Neural progenitor cell (in vitro differentiated cells): Measurements from ENCODE around the gene ARHGAP30. TPM values are rescaled to one million over a fixed set of nuclear protein-coding genes. Genes with fewer than 3 reads are reported as not detected.
"Not testable (repeated sequence)": the region's sequence is repeated elsewhere in the genome, so short reads cannot be mapped to it uniquely, and the experiment has no call there.

Experiments
- DNase-seq: peaks from one replicate; pipeline ENCODE4 v3.0.0-alpha.2; 2016; ENCODE audit warnings: low spot score
- H2AFZ ChIP-seq: fragments of 200-600 bp; sonication (generic); replicated peaks from 2 replicates; pipeline ENCODE4 v1.6.1; 2016; ENCODE audit warnings: antibody characterized with exemption
- H3F3A ChIP-seq: fragments of 200-600 bp; sonication (generic); 2 replicates; pipeline ENCODE4 v1.6.1; 2016; ENCODE audit warnings: antibody characterized with exemption, low read depth
- H3K27ac ChIP-seq: fragments of 200-600 bp; sonication (generic); 2 replicates; pipeline ENCODE4 v1.5.1; 2016; ENCODE audit warnings: mild to moderate bottlenecking
- H3K27me3 ChIP-seq: fragments of 200-600 bp; sonication (generic); 2 replicates; pipeline ENCODE4 v1.6.1; 2016; ENCODE audit warnings: mild to moderate bottlenecking, moderate library complexity
- H3K36me3 ChIP-seq: fragments of 200-600 bp; sonication (generic); 2 replicates; pipeline ENCODE4 v1.5.1; 2016
- H3K4me1 ChIP-seq: fragments of 200-600 bp; sonication (generic); 2 replicates; pipeline ENCODE4 v1.6.1; 2016; ENCODE audit warnings: mixed run types
- H3K4me2 ChIP-seq: fragments of 200-600 bp; sonication (generic); 2 replicates; pipeline ENCODE4 v1.6.1; 2016
- H3K4me3 ChIP-seq: fragments of 200-600 bp; sonication (generic); 2 replicates; pipeline ENCODE4 v1.5.1; 2016
- H3K79me2 ChIP-seq: fragments of 200-600 bp; sonication (generic); 2 replicates; pipeline ENCODE4 v1.6.1; 2016; ENCODE audit warnings: low read depth
- H3K9ac ChIP-seq: fragments of 200-600 bp; sonication (generic); 2 replicates; pipeline ENCODE4 v1.6.1; 2016
- H3K9me3 ChIP-seq: fragments of 200-600 bp; sonication (generic); 2 replicates; pipeline ENCODE4 v1.5.1; 2016; ENCODE audit warnings: low read depth
- H4K20me1 ChIP-seq: fragments of 200-600 bp; sonication (generic); 2 replicates; pipeline ENCODE4 v1.6.1; 2016; ENCODE audit warnings: low read depth
- H3K27ac Mint-ChIP-seq: 3 replicates; pipeline ENCODE4 v1.8.0; 2021; ENCODE audit warnings: mixed read lengths
- H3K27me3 Mint-ChIP-seq: 2 replicates; pipeline ENCODE4 v1.8.0; 2022; ENCODE audit warnings: low read depth, mild to moderate bottlenecking, inconsistent platforms, moderate library complexity, mixed read lengths; ENCODE audit not compliant: insufficient read depth
- H3K36me3 Mint-ChIP-seq: 3 replicates; pipeline ENCODE4 v1.8.0; 2021; ENCODE audit warnings: mixed read lengths
- H3K4me1 Mint-ChIP-seq: 3 replicates; pipeline ENCODE4 v1.8.0; 2021; ENCODE audit warnings: mixed read lengths
- H3K4me3 Mint-ChIP-seq: 3 replicates; pipeline ENCODE4 v1.8.0; 2021; ENCODE audit warnings: mild to moderate bottlenecking, moderate library complexity, mixed read lengths
- H3K9me3 Mint-ChIP-seq: 3 replicates; pipeline ENCODE4 v1.8.0; 2020; ENCODE audit warnings: mixed read lengths
- CTCF ChIP-seq: fragments of 200-600 bp; sonication (generic); IDR thresholded peaks from 2 replicates; pipeline ENCODE4 v1.5.1; 2017; ENCODE audit warnings: antibody characterized with exemption, mild to moderate bottlenecking
- EZH2 ChIP-seq: fragments of 200-600 bp; sonication (generic); IDR thresholded peaks from 2 replicates; pipeline ENCODE4 v1.6.1; 2017; ENCODE audit warnings: antibody characterized with exemption, mild to moderate bottlenecking, moderate library complexity
- EZH2phosphoT487 ChIP-seq: fragments of 200-600 bp; sonication (generic); IDR thresholded peaks from 2 replicates; pipeline ENCODE4 v1.6.1; 2017; ENCODE audit warnings: antibody characterized with exemption
- total RNA-seq: library from RNA; depleted of rRNA; stranded (reverse); fragments of >200 nt; gene quantifications from 2 replicates; pipeline ENCODE4 v1.2.3, GENCODE V29; 2015; ENCODE audit warnings: low replicate concordance

Gene ARHGAP30
- total RNA-seq, 1 donor from 2014 or later, result not detected

- Histone ChIP-seq H3K36me3 (no peaks in the 10 kb centered on the region), H3K4me1 (no peaks in the 10 kb centered on the region), H3K4me3 (no peak overlapping the region), H3K27me3 (no peaks in the 10 kb centered on the region), H3K4me2 (no peak overlapping the region), H3K27ac (no peak overlapping the region), H2AFZ (no peak overlapping the region), H3K79me2 (no peaks in the 10 kb centered on the region), H3F3A (no peaks in the 10 kb centered on the region), H4K20me1 (no peaks in the 10 kb centered on the region), H3K9me3 (no peaks in the 10 kb centered on the region), H3K9ac (no peak overlapping the region)
- peaks cover 7% of the 10 kb centered on the region for H3K9me3 Mint-ChIP-seq
- TF ChIP-seq EZH2phosphoT487, result no peak
- TF ChIP-seq EZH2, result no peak
- no peak for TF ChIP-seq CTCF
- no peaks in the 10 kb centered on the region for H3K4me1 Mint-ChIP-seq
- no peak overlapping the region for H3K4me3 Mint-ChIP-seq
- H3K27me3 Mint-ChIP-seq, result peaks cover 2% of the 10 kb centered on the region
- no peaks in the 10 kb centered on the region for H3K36me3 Mint-ChIP-seq
- H3K27ac Mint-ChIP-seq, result no peak overlapping the region
- no peak for DNase-seq
These were observed 37.8 kb downstream of the ARHGAP30 start for GRCh38 chr1:161031874-161032273.

GRCh38 chr1:161029466-161029865, 40.2 kb downstream of the ARHGAP30 start:
- H3K27me3 Mint-ChIP-seq, H3K9me3 Mint-ChIP-seq, H3K4me2 ChIP-seq, H3K4me3 ChIP-seq, H3K79me2 ChIP-seq, H3K4me1 ChIP-seq, H3K36me3 ChIP-seq, H3K27ac Mint-ChIP-seq, H3K36me3 Mint-ChIP-seq, H3K4me3 Mint-ChIP-seq, H3K4me1 Mint-ChIP-seq, H4K20me1 ChIP-seq, H2AFZ ChIP-seq, H3K27ac ChIP-seq, DNase-seq, H3K9ac ChIP-seq, H3F3A ChIP-seq, H3K27me3 ChIP-seq, H3K9me3 ChIP-seq: not testable (repeated sequence)

GRCh38 chr1:161026954-161027353, 42.7 kb downstream of the ARHGAP30 start:
- H3K4me3 Mint-ChIP-seq, H3K79me2 ChIP-seq, H3F3A ChIP-seq, H3K27me3 Mint-ChIP-seq, H3K36me3 ChIP-seq, H3K9ac ChIP-seq, H3K4me1 ChIP-seq, H3K27ac Mint-ChIP-seq, H3K9me3 Mint-ChIP-seq, H3K27me3 ChIP-seq, H3K4me2 ChIP-seq, H3K4me3 ChIP-seq, DNase-seq, H3K27ac ChIP-seq, H3K36me3 Mint-ChIP-seq, H3K4me1 Mint-ChIP-seq, H3K9me3 ChIP-seq, H2AFZ ChIP-seq, H4K20me1 ChIP-seq: not testable (repeated sequence)

GRCh38 chr1:161022432-161022831, 47.3 kb downstream of the ARHGAP30 start:
- not testable (repeated sequence) for H3K4me2 ChIP-seq, H3K27me3 ChIP-seq, H3K27ac ChIP-seq, H3K9me3 Mint-ChIP-seq, H3K36me3 ChIP-seq, H3K9me3 ChIP-seq, H3K36me3 Mint-ChIP-seq, H3K27ac Mint-ChIP-seq, H3K9ac ChIP-seq, H2AFZ ChIP-seq, DNase-seq, H3K4me3 ChIP-seq
- Mint-ChIP-seq H3K4me3 (peak overlapping the region; percentile 73), H3K4me1 (peaks cover 21% of the 10 kb centered on the region), H3K27me3 (peaks cover 37% of the 10 kb centered on the region)
- Histone ChIP-seq H3F3A (peaks cover 24% of the 10 kb centered on the region), H3K4me1 (peaks cover 22% of the 10 kb centered on the region), H4K20me1 (peaks cover 17% of the 10 kb centered on the region), H3K79me2 (peaks cover 32% of the 10 kb centered on the region)

GRCh38 chr1:161021970-161022353, 47.7 kb downstream of the ARHGAP30 start:
- no peak overlapping the region for H3K27ac ChIP-seq
- H3K36me3 Mint-ChIP-seq, result no peaks in the 10 kb centered on the region
- H3K9me3 ChIP-seq, result no peaks in the 10 kb centered on the region
- no peaks in the 10 kb centered on the region for H3K36me3 ChIP-seq
- peaks cover 22% of the 10 kb centered on the region for H4K20me1 ChIP-seq
- H3K9ac ChIP-seq, result no peak overlapping the region
- H3K4me3 Mint-ChIP-seq, result peak overlapping the region; percentile 90
- peaks cover 1% of the 10 kb centered on the region for H3K9me3 Mint-ChIP-seq
- H2AFZ ChIP-seq, result no peak overlapping the region
- no peak overlapping the region for H3K4me3 ChIP-seq
- peaks cover 24% of the 10 kb centered on the region for H3F3A ChIP-seq
- DNase-seq, result no peak
- peaks cover 38% of the 10 kb centered on the region for H3K27me3 Mint-ChIP-seq
- H3K27me3 ChIP-seq, result no peaks in the 10 kb centered on the region
- peak overlapping the region; percentile 94 for H3K4me2 ChIP-seq
- H3K4me1 ChIP-seq, result peaks cover 22% of the 10 kb centered on the region
- H3K4me1 Mint-ChIP-seq, result peaks cover 22% of the 10 kb centered on the region
- no peak for TF ChIP-seq EZH2phosphoT487
- no peak for TF ChIP-seq EZH2
- no peak for TF ChIP-seq CTCF
- H3K79me2 ChIP-seq, result peaks cover 37% of the 10 kb centered on the region
- no peak overlapping the region for H3K27ac Mint-ChIP-seq
